B cell (primary cell): ENCODE results near the gene NHERF2. TPM values are rescaled to one million over a fixed set of nuclear protein-coding genes. Genes with fewer than 3 reads are reported as not detected.

Source experiments
- ATAC-seq: fragments of 200-7000 bp; cut with Tn5 transposase; one replicate; pipeline ENCODE4 v1.10.0; 2021; ENCODE audit warnings: low read depth, mild to moderate bottlenecking, moderate number of reproducible peaks, moderate library complexity
- CTCF ChIA-PET: fragments of 350-600 bp; sonication (Branson Sonifier 250); formaldehyde crosslinking; loops from one replicate; lab custom pipeline; 2021; ENCODE audit warnings: antibody characterized with exemption, inconsistent platforms; lab: Charles Lee
- POLR2A ChIA-PET: fragments of 350-600 bp; sonication (Branson Sonifier 250); formaldehyde crosslinking; loops from one replicate; lab custom pipeline; 2021; ENCODE audit warnings: antibody characterized with exemption; lab: Charles Lee
- DNase-seq: peaks from one replicate; pipeline ENCODE4 v3.0.0; 2013
- H2AFZ ChIP-seq: 2 replicates; pipeline ENCODE4 v1.6.1; 2012; ENCODE audit warnings: mild to moderate bottlenecking, low read depth, low read length; ENCODE audit not compliant: insufficient read depth, poor library complexity, severe bottlenecking
- H3K27ac ChIP-seq, 2 donors: 1 replicate in 1 of 2; 2 replicates in 1 of 2; pipeline ENCODE4 v1.5.1; 2012 to 2013; ENCODE audit warnings: low read length in 2 of 2, mild to moderate bottlenecking in 2 of 2, moderate library complexity in 1 of 2
- H3K27me3 ChIP-seq, 4 experiments: fragments of 200-600 bp in 1 of 4; sonication (generic) in 1 of 4; replicated peaks in 1 of 4; 1 replicate in 2 of 4; 2 replicates in 2 of 4; pipeline versions ENCODE4 v1.6.1 to v1.7.0; 2013 to 2016; ENCODE audit warnings: low read length in 3 of 4, mild to moderate bottlenecking in 2 of 4, mixed read lengths in 1 of 4, moderate library complexity in 1 of 4; ENCODE audit not compliant: insufficient read depth in 4 of 4, control insufficient read depth in 3 of 4; ENCODE audit errors: control extremely low read depth in 1 of 4
- H3K36me3 ChIP-seq, 2 experiments: replicated peaks in 1 of 2; 1 replicate in 1 of 2; 2 replicates in 1 of 2; pipeline versions ENCODE4 v1.6.1 to v1.7.1; 2013; ENCODE audit warnings: low read length in 1 of 2; ENCODE audit not compliant: insufficient read depth in 2 of 2, control insufficient read depth in 1 of 2; ENCODE audit errors: control extremely low read depth in 1 of 2, extremely low read depth in 1 of 2
- H3K4me1 ChIP-seq, 2 donors: fragments of 200-600 bp in 1 of 2; sonication (generic) in 1 of 2; 1 replicate in 1 of 2; 2 replicates in 1 of 2; pipeline versions ENCODE4 v1.5.1 to v1.6.1; 2013 to 2017; ENCODE audit warnings: low read length in 2 of 2; ENCODE audit not compliant: control insufficient read depth in 2 of 2, insufficient read depth in 2 of 2
- H3K4me2 ChIP-seq: replicated peaks from 2 replicates; pipeline ENCODE3; 2012; ENCODE audit warnings: mild to moderate bottlenecking, low read depth, low read length; ENCODE audit not compliant: poor library complexity, severe bottlenecking
- H3K4me3 ChIP-seq, 5 experiments: fragments of 200-600 bp in 1 of 5; sonication (generic) in 1 of 5; 1 replicate in 3 of 5; 2 replicates in 2 of 5; pipeline versions ENCODE4 v1.5.1 to v1.7.0; 2011 to 2016; ENCODE audit warnings: low read length in 4 of 5, mild to moderate bottlenecking in 4 of 5, low read depth in 2 of 5, control low read depth in 1 of 5, moderate library complexity in 1 of 5; ENCODE audit not compliant: insufficient read depth in 1 of 5; ENCODE audit errors: control extremely low read depth in 1 of 5, extremely low read depth in 1 of 5
- H3K79me2 ChIP-seq: fragments of 200-600 bp; sonication (generic); one replicate; pipeline ENCODE4 v1.6.0; 2016; ENCODE audit warnings: low read length; ENCODE audit not compliant: control insufficient read depth, insufficient read depth
- H3K9ac ChIP-seq: fragments of 200-600 bp; sonication (generic); 2 replicates; pipeline ENCODE4 v1.6.1; 2017; ENCODE audit warnings: mild to moderate bottlenecking, low read length, moderate library complexity
- H3K9me3 ChIP-seq, 3 donors: one replicate each; pipeline versions ENCODE4 v1.6.1 to v1.7.1; 2013; ENCODE audit warnings: low read length in 2 of 3; ENCODE audit not compliant: control insufficient read depth in 2 of 3, insufficient read depth in 1 of 3; ENCODE audit errors: control extremely low read depth in 1 of 3
- H4K20me1 ChIP-seq: 2 replicates; pipeline ENCODE4 v1.6.0; 2012; ENCODE audit warnings: mild to moderate bottlenecking, low read length; ENCODE audit not compliant: insufficient read depth, control insufficient read depth, poor library complexity, severe bottlenecking
- H3K27ac Mint-ChIP-seq: one replicate; pipeline ENCODE4 v1.8.0; 2021; ENCODE audit warnings: mixed read lengths
- H3K27me3 Mint-ChIP-seq: one replicate; pipeline ENCODE4 v1.8.0; 2021; ENCODE audit warnings: mixed read lengths
- H3K4me1 Mint-ChIP-seq: one replicate; pipeline ENCODE4 v1.8.0; 2021; ENCODE audit warnings: mixed read lengths
- H3K4me3 Mint-ChIP-seq: one replicate; pipeline ENCODE4 v1.8.0; 2021; ENCODE audit warnings: mixed read lengths
- H3K9me3 Mint-ChIP-seq: one replicate; pipeline ENCODE4 v1.8.0; 2022; ENCODE audit warnings: mixed read lengths; ENCODE audit not compliant: insufficient read depth
- EZH2 ChIP-seq: IDR thresholded peaks from 2 replicates; pipeline ENCODE4 v1.6.1; 2012; ENCODE audit warnings: borderline replicate concordance, low read depth, mild to moderate bottlenecking, moderate library complexity, low read length; ENCODE audit not compliant: insufficient read depth, poor library complexity, severe bottlenecking
- WGBS: methylation state at CpG from one replicate; pipeline ENCODE4 v1.1.5; 2013; ENCODE audit warnings: missing lambda C conversion rate; ENCODE audit not compliant: insufficient coverage; 5-methylcytosine and 5-hydroxymethylcytosine counted together
- intact Hi-C: fragments of 100-400 bp; cut with micrococcal nuclease; formaldehyde crosslinking; loops from one replicate; pipeline ENCODE4 v1.10.0; 2022
- polyA plus RNA-seq: library from polyadenylated mRNA; depleted of rRNA; stranded (reverse); fragments of >200 nt; gene quantifications from 2 replicates; pipeline ENCODE4 v1.2.3, GENCODE V29; 2012
- total RNA-seq, 2 donors: library from RNA; stranded (reverse); fragments of 120-200 nt in 1 of 2; gene quantifications; 1 replicate in 1 of 2; 2 replicates in 1 of 2; pipeline versions ENCODE4 v1.2.3 to v1.2.4, GENCODE V29; 2013 to 2022
- TF ChIP-seq, protein P1 (sequence below): fragments of 200-600 bp; IDR thresholded peaks from one replicate; pipeline ENCODE4 v1.8.0; 2022; ENCODE audit warnings: antibody characterized with exemption, mild to moderate bottlenecking

Gene NHERF2
- total and polyA plus RNA-seq, 2 donors (not counting 1 experiment from before 2014, with no cell fraction given), result 1.8 to 2.2 TPM

DNA sequence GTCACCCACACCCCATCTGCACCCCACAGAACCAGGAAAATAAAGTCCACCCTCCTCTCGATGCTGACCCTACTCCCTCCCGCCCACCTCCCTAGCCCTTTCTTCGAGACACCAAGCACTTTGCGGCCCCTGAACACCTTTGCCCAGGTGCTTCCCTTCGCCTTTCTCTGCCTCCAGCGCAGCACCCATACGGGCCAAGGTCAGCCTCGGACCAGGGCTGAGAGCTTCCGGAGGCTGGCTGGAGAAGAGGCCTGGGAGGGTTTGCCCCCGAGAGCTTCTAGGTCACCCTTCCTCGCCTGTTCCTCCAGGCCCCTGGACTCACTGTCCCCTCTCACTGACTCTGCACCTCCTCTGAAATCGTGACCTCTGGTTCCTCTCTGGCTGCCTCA lies 2.7 kb upstream of the NHERF2 start:
- TF ChIP-seq EZH2, result no peak
- TF ChIP-seq, protein P1, sequence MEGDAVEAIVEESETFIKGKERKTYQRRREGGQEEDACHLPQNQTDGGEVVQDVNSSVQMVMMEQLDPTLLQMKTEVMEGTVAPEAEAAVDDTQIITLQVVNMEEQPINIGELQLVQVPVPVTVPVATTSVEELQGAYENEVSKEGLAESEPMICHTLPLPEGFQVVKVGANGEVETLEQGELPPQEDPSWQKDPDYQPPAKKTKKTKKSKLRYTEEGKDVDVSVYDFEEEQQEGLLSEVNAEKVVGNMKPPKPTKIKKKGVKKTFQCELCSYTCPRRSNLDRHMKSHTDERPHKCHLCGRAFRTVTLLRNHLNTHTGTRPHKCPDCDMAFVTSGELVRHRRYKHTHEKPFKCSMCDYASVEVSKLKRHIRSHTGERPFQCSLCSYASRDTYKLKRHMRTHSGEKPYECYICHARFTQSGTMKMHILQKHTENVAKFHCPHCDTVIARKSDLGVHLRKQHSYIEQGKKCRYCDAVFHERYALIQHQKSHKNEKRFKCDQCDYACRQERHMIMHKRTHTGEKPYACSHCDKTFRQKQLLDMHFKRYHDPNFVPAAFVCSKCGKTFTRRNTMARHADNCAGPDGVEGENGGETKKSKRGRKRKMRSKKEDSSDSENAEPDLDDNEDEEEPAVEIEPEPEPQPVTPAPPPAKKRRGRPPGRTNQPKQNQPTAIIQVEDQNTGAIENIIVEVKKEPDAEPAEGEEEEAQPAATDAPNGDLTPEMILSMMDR, result no peak
- intact Hi-C loops, result loop anchor here (10.0 kb wide), 2 partner anchors 231 to 481 kb away; partner anchors contain the start of gene ECI1
- Mint-ChIP-seq H3K27me3 (peaks cover 24% of the 10 kb centered on the region), H3K9me3 (no peaks in the 10 kb centered on the region), H3K27ac (peak overlapping the region; percentile 61), H3K4me1 (peaks cover 19% of the 10 kb centered on the region), H3K4me3 (peak overlapping the region; percentile 55)
- Histone ChIP-seq H3K27ac (no peak overlapping the region), H3K9ac (no peak overlapping the region), H3K4me2 (no peak overlapping the region), H4K20me1 (no peaks in the 10 kb centered on the region), H3K4me3 (no peak overlapping the region), H3K36me3 (no peaks in the 10 kb centered on the region), H3K27me3 (peaks cover 0 to 63% (median 26%) of the 10 kb centered on the region in 4 experiments), H3K79me2 (no peaks in the 10 kb centered on the region), H3K4me1 (peaks cover 34 to 41% of the 10 kb centered on the region in 2 donors), H2AFZ (no peak overlapping the region), H3K9me3 (no peaks in the 10 kb centered on the region)
- DNase-seq (no peak), ATAC-seq (no peak)
- POLR2A ChIA-PET, result no interaction called here
- WGBS, result 95% methylated on average over 12 of the region's 12 CpGs
- CTCF ChIA-PET, result interaction anchor here (1.0 to 4.7 kb wide), 4 partner anchors 24 to 130 kb away, joined by 3 to 35 read pairs (median 15); partner anchors contain the start of genes NTHL1, RAB26, TRAF7 and TSC2

DNA sequence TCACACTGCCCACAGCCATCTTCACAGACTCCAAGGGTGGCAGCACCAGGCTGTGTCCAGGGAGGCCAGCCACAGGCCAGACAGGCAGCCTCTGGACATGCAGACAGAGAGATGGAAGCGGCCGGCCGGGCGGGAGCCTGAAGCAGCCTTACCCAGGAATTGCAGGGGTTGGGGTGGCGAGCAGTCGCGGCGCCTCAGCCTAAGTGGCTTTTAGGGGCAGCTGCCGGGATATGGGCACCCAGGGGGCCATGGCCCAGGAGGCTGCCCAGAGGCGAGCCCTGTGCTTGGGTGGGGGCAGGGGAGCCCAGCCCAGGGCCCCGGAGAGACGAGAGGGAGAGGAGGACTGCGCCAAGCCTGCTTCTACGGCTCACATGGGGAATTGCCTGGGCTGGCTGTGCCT lies 1.5 kb upstream of the NHERF2 start:
- Histone ChIP-seq H3K4me1 (peaks cover 28 to 30% of the 10 kb centered on the region in 2 donors), H3K9ac (no peak overlapping the region), H3K27ac (no peak overlapping the region), H3K79me2 (no peaks in the 10 kb centered on the region), H3K36me3 (no peaks in the 10 kb centered on the region), H3K9me3 (no peaks in the 10 kb centered on the region), H3K4me3 (no peak overlapping the region), H3K4me2 (no peak overlapping the region), H2AFZ (no peak overlapping the region), H4K20me1 (no peaks in the 10 kb centered on the region), H3K27me3 (peaks cover 0 to 56% (median 22%) of the 10 kb centered on the region in 4 experiments)
- no peak for TF ChIP-seq EZH2
- TF ChIP-seq, protein P1, result no peak
- Mint-ChIP-seq H3K4me1 (peaks cover 19% of the 10 kb centered on the region), H3K4me3 (peak overlapping the region; percentile 56), H3K9me3 (no peaks in the 10 kb centered on the region), H3K27ac (no peak overlapping the region), H3K27me3 (peaks cover 21% of the 10 kb centered on the region)
- ChIA-PET POLR2A (no interaction called here), CTCF (interaction anchor here (2.7 to 4.7 kb wide), 2 partner anchors 115 to 129 kb away, joined by 24 to 35 read pairs; partner anchors contain the start of gene TRAF7)
- ATAC-seq, result no peak
- WGBS, result 100% methylated on average over 14 of the region's 14 CpGs
- DNase-seq, result no peak
- intact Hi-C loops, result loop anchor here (10.0 kb wide), 2 partner anchors 230 to 480 kb away; partner anchors contain the start of gene ECI1
